HTERT RPE-1 (cell line): Measurements from ENCODE around the gene PHETA1.

ENCODE experiments used
- in situ Hi-C: fragments of 300-500 bp; cut with MboI; formaldehyde crosslinking; loops from 4 replicates; pipeline ENCODE4 v1.14.3; 2020; ENCODE audit warnings: low sequenced_read_pairs

PHETA1 gene

GRCh38 chr12:111330800-111331752, 37.8 kb downstream of the PHETA1 start:
- in situ Hi-C loops = no loop called here

- in situ Hi-C loops = no loop called here
Observed at GRCh38 chr12:111328138-111328537, 40.8 kb downstream of the PHETA1 start.

GRCh38 chr12:111327474-111327873, 41.4 kb downstream of the PHETA1 start:
- in situ Hi-C loops = no loop called here

- in situ Hi-C loops = no loop called here
Observed at GRCh38 chr12:111322336-111323250, 46.3 kb downstream of the PHETA1 start.

GRCh38 chr12:111321317-111321716, 47.6 kb downstream of the PHETA1 start:
- in situ Hi-C loops = no loop called here

GRCh38 chr12:111320258-111321050, 48.4 kb downstream of the PHETA1 start:
- in situ Hi-C loops = no loop called here

GRCh38 chr12:111319600-111320257, 49.2 kb downstream of the PHETA1 start:
- in situ Hi-C loops = no loop called here

- in situ Hi-C loops = no loop called here
Observed at GRCh38 chr12:111318450-111318849, 50.4 kb downstream of the PHETA1 start.

- in situ Hi-C loops = no loop called here
Observed at GRCh38 chr12:111316671-111317070, 52.2 kb downstream of the PHETA1 start.

- in situ Hi-C loops = no loop called here
Observed at GRCh38 chr12:111314953-111315539, 53.8 kb downstream of the PHETA1 start.

- in situ Hi-C loops = no loop called here
Observed at GRCh38 chr12:111313833-111314259, 55.0 kb downstream of the PHETA1 start.

- in situ Hi-C loops = no loop called here
Observed at GRCh38 chr12:111312708-111313107, 56.2 kb downstream of the PHETA1 start.

- in situ Hi-C loops = no loop called here
Observed at GRCh38 chr12:111312016-111312415, 56.9 kb downstream of the PHETA1 start.

- in situ Hi-C loops = no loop called here
Observed at GRCh38 chr12:111311011-111311410, 57.9 kb downstream of the PHETA1 start.
